Retinal pigment epithelial cell (primary cell): Measurements from ENCODE around the gene MOG.

Experiments
- DNase-seq: peaks from one replicate; pipeline ENCODE4 v3.0.0-alpha.2; 2010; ENCODE audit warnings: low read depth
- H3K4me3 ChIP-seq: 2 replicates; pipeline ENCODE4 v1.5.1; 2011; ENCODE audit warnings: mild to moderate bottlenecking, low read length, control low read depth, moderate library complexity
- TF ChIP-seq, protein P1 (sequence below): conservative IDR thresholded peaks from 2 replicates; pipeline ENCODE4 v1.5.1; 2011; ENCODE audit warnings: low read depth, low read length, control low read depth, inconsistent platforms

Gene MOG

DNA sequence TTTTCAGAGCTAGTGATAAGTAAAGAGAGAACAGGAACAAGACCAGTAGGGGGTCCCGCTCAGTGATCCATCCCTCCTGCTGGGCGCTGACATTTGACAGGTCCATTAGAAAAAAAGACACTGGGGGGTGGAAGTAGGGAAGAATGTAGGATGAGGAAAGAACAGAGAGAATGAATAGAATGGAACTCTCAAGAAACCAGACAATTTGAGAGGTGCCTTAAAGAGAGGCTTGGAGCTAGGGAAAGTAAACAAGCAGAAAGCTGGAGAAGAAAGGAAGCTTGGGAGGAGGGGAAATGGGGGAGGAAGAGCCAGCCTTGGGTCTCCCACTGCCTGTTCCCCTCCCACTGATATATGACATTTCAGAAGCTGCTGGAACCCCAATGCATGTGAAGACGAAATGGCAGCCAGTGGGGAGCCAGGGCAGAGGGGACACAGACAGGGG is 32.4 kb upstream of the MOG start:
- H3K4me3 ChIP-seq, result no peak overlapping the region
- no peak for DNase-seq
- TF ChIP-seq, protein P1, sequence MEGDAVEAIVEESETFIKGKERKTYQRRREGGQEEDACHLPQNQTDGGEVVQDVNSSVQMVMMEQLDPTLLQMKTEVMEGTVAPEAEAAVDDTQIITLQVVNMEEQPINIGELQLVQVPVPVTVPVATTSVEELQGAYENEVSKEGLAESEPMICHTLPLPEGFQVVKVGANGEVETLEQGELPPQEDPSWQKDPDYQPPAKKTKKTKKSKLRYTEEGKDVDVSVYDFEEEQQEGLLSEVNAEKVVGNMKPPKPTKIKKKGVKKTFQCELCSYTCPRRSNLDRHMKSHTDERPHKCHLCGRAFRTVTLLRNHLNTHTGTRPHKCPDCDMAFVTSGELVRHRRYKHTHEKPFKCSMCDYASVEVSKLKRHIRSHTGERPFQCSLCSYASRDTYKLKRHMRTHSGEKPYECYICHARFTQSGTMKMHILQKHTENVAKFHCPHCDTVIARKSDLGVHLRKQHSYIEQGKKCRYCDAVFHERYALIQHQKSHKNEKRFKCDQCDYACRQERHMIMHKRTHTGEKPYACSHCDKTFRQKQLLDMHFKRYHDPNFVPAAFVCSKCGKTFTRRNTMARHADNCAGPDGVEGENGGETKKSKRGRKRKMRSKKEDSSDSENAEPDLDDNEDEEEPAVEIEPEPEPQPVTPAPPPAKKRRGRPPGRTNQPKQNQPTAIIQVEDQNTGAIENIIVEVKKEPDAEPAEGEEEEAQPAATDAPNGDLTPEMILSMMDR, result no peak

DNA sequence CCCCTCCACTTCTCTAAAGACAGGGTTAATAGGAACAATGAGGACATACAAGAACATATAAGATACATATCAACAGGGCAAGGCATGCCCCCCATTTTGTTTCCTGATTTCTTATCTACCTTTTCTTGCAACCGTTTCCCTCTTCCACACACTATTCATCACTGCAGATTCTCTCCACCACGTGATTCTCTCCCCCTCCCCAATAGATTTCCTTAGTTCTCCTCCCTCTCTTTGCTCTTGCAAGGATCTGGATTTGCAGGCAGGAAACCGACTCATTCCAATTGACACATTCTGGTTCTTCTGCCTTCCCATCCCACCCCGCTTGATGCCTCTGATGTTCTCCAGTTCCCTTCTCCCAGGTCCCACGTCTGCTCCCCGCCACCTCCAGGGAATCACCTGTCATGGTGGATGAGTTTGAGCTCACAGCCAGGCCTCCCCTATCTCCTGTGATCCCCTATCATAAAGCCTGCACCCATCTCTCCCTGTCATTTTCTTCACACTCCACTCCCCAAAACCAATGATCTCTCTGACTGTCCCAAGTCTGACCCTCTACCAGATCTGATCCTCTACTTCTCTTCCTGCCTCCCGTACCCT is 31.5 kb upstream of the MOG start:
- no peak for DNase-seq
- TF ChIP-seq, protein P1, result no peak
- no peak overlapping the region for H3K4me3 ChIP-seq

DNA sequence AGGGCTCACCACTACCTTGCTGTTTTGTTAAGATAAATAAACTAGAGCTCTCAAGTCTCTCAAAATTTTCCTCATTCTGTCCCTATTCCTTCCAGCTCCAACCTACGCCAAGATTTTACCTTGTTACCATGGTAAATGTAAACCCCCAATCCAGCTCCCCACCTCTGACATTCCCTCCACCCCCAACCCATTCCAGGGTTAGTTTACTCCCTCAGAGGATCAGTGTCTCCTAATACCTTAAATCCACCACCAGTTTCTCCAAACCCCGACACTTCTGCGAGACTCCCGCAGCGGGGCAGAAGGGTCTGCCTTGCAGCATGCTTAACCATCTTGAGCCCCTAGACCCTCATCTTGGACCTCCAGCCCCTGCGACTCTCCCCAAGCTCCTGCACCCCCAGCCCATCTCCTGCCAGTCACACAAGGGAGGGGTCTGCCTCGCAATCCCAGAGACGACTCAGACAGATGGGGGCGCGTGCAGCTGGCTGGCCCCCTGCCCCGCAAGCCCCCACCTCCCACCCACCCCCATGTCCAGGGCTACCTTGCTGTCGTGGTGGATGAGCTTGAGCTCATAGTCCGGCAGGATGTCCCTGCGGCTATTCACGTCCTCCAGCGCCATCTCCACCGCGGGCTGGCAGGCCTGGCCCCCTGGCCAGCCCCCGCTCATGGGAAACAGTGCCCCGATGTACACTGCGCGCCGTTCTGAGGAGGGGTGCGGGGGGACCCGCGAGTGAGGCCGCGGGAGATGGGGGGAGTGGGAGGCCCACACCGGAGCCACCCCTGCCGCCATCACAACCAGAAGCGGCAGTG is 29.7 kb upstream of the MOG start:
- TF ChIP-seq, protein P1, result no peak
- H3K4me3 ChIP-seq, result peak overlapping the region; percentile 60

DNA sequence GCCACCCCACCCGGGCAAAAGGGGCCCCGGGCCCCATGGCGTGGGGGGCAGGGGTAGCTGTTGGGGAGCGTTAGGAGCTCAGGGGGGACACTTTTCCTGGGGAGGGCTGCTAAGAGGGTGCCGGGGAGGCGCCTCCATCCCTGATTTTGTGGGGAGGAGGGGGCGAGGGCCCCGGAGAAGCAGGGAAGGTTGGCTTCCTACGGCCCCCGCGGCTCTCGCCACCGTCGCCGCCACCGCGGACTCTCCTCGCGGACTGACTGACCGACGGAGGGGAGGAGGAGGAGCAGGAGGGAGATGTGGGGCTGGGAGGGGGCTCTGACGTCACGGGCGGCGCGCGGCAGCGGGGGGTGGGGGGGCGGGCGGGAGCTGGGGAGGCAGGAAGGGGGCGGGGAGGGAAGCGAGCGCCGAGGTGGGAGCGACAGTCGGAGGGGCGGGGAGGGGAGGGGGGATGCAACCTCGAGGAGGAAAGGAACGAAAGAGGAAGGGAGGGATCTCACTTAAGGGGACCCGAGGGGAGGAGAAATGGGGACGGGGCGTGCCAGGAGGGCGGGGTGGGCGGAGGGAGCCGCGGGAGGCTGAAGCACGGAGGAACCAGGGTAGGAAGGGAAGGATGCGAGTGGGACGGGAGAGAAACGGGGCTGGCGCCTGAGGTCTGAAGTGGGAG is 29.0 kb upstream of the MOG start:
- DNase-seq, result no peak
- TF ChIP-seq, protein P1, result no peak
- peak overlapping the region; percentile 60 for H3K4me3 ChIP-seq

More for the DNA sequence above, 29.7 kb upstream of the MOG start:
- no peak for DNase-seq

DNA sequence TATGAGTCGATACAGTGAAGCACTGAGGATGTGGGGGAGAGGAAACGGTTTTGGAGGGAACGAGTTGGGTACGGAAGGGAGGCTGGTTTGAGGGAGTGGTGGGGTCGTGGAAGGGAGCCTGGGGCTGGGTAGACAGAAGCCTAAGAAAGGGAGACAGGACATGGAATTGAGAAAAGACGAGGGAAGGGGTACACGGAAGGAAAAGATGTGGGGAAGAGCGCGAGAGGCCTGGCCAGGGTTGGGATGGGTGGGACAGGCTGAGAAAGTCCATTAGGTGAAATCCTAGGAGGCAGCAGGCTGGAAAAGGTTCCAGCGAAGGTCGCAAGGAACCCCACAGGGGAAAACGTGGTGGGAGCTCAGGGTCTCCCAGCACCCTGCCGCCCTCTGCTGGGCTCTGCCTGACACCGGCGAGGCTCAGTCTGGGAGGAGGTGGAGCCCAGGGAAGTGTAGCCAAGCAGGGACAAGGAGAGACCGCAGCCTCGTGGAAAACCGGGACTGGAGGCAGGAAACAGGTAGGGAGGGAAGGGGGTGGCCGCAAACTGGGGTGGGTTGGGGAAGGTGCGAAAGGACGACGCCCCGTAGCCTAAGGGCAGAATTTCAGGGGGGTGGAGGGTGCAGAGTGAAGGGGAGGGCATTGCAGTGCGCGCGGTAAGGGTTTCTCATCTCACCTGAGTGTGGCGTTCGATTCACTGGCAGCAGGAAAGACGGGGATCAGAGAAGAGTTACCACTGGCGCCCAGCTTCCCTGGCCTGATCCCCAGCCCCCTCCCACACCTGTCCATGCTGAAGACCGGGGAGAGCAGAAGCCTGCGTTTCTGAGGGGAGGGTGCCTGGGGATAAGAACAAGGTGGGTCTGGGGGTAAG is 28.2 kb upstream of the MOG start:
- TF ChIP-seq, protein P1, result peak; percentile 79
- peak; percentile 43 for DNase-seq
- H3K4me3 ChIP-seq, result peak overlapping the region; percentile 60

DNA sequence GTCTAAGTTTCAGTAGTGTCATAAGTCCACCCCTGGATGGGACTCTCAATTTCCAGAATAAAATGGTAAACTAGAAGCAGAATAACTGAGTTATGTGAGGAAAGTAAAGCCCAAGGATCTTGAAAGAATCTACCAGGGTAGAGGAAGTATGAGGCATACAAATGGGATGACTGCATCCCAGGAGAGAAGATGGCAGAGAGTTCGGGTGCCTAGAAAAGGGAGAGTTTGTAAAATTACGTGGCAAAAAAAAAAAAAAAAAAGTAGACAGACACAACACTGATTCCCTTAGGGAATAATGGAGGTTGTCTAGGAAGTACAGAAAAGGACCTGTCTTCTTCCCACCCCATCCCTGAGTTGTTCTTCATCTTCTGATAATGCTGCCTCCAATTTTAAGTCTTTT is 27.3 kb upstream of the MOG start:
- no peak overlapping the region for H3K4me3 ChIP-seq
- DNase-seq, result no peak
- TF ChIP-seq, protein P1, result no peak
